H1 (cell line): ENCODE measurements around the gene AIG1. TPM values are rescaled to one million over a fixed set of nuclear protein-coding genes. Genes with fewer than 3 reads are reported as not detected.

ENCODE experiments used
- ATF3 ChIP-seq: IDR thresholded peaks from 2 replicates; pipeline ENCODE4 v1.6.1; 2011; ENCODE audit warnings: low read depth, mild to moderate bottlenecking, low read length; ENCODE audit not compliant: insufficient read depth
- E2F6 ChIP-seq: IDR thresholded peaks from 2 replicates; pipeline ENCODE4 v1.6.1; 2012; ENCODE audit warnings: inconsistent platforms
- EGR1 ChIP-seq: IDR thresholded peaks from 2 replicates; pipeline ENCODE4 v1.6.1; 2011; ENCODE audit warnings: low read depth, low read length, borderline replicate concordance
- GABPA ChIP-seq: IDR thresholded peaks from 2 replicates; pipeline ENCODE4 v1.6.1; 2011; ENCODE audit warnings: mild to moderate bottlenecking, low read length, moderate library complexity, borderline replicate concordance; ENCODE audit not compliant: insufficient read depth
- HDAC6 ChIP-seq: IDR thresholded peaks from one replicate; pipeline ENCODE4 v1.7.1; 2012; ENCODE audit warnings: low read depth, mild to moderate bottlenecking, inconsistent platforms, low read length, moderate library complexity
- JUND ChIP-seq: IDR thresholded peaks from 2 replicates; pipeline ENCODE4 v1.6.1; 2011; ENCODE audit warnings: mild to moderate bottlenecking, improper control_type of control experiment, low read length
- RNF2 ChIP-seq: fragments of 200-900, 300-1000 bp; sonication (generic); IDR thresholded peaks from 2 replicates; pipeline ENCODE4 v1.7.1; 2016; ENCODE audit warnings: borderline replicate concordance, low read depth, mild to moderate bottlenecking, antibody characterized with exemption, low read length; ENCODE audit not compliant: poor library complexity, severe bottlenecking; ENCODE audit errors: missing control alignments
- polyA plus RNA-seq, 7 experiments: library from polyadenylated mRNA; depleted of rRNA in 3 of 7; stranded (reverse) in 5 of 7; unstranded in 2 of 7; fragments of >200 nt in 5 of 7; fragments of 200-250 nt in 2 of 7; gene quantifications; 1 replicate in 5 of 7; 2 replicates in 1 of 7; 4 replicates in 1 of 7; pipeline versions ENCODE4 v1.2.1 to v1.2.3, GENCODE V29; 2011 to 2013; ENCODE audit warnings: missing spikeins in 2 of 7, mixed read lengths in 2 of 7
- total RNA-seq: library from RNA; stranded (reverse); fragmentation: NEBNext Ultra II Directional; extraction: Animal tissue kit (Norgen Biotek cat#: 25700); gene quantifications from 2 replicates; pipeline ENCODE4 v1.2.1, GENCODE V29; 2021

AIG1 gene
- total and polyA plus RNA-seq, 2 of the 8 experiments (the other 6 are each of a cell fraction or from before 2014, with no cell fraction given), result 56.6 to 58.4 TPM

- TF ChIP-seq RNF2 (no peak), GABPA (no peak), ATF3 (no peak), E2F6 (no peak), EGR1 (no peak), HDAC6 (no peak), JUND (no peak)
Measured at GRCh38 chr6:143252961-143253360, 192.3 kb downstream of the AIG1 start (continued).
